Chondrocyte (in vitro differentiated cells): ENCODE results near the gene NR2F1-AS1. TPM values are rescaled to one million over a fixed set of nuclear protein-coding genes. Genes with fewer than 3 reads are reported as not detected.
"Not testable (repeated sequence)": the region's sequence is repeated elsewhere in the genome, so short reads cannot be mapped to it uniquely, and the experiment has no call there.

Experiments used
- DNase-seq: peaks from one replicate; pipeline ENCODE4 v3.0.0; 2021; ENCODE audit warnings: mixed read lengths, low spot score
- H3K27ac Mint-ChIP-seq: one replicate; pipeline ENCODE4 v1.8.0; 2021; ENCODE audit warnings: mild to moderate bottlenecking, moderate library complexity, mixed read lengths; ENCODE audit not compliant: unreplicated experiment
- H3K27me3 Mint-ChIP-seq: 2 replicates; pipeline ENCODE4 v1.8.0; 2021; ENCODE audit warnings: low read depth, mixed read lengths
- H3K36me3 Mint-ChIP-seq: 2 replicates; pipeline ENCODE4 v1.8.0; 2021; ENCODE audit warnings: low read depth, mixed read lengths
- H3K4me1 Mint-ChIP-seq: 2 replicates; pipeline ENCODE4 v1.8.0; 2021; ENCODE audit warnings: low read depth, mild to moderate bottlenecking, mixed read lengths
- H3K4me3 Mint-ChIP-seq: one replicate; pipeline ENCODE4 v1.8.0; 2021; ENCODE audit warnings: mild to moderate bottlenecking, moderate library complexity, mixed read lengths; ENCODE audit not compliant: unreplicated experiment
- H3K9me3 Mint-ChIP-seq: 2 replicates; pipeline ENCODE4 v1.8.0; 2021; ENCODE audit warnings: low read depth, mixed read lengths
- total RNA-seq: library from RNA; stranded (reverse); gene quantifications from 3 replicates; pipeline ENCODE4 v1.2.1, GENCODE V29; 2021
- TF ChIP-seq, protein P1 (sequence below): fragments of 200-600 bp; sonication (generic); IDR thresholded peaks from 2 replicates; pipeline ENCODE4 v1.5.0; 2021; ENCODE audit warnings: antibody characterized with exemption, mild to moderate bottlenecking, moderate library complexity

NR2F1-AS1 gene
- total RNA-seq, 1 donor from 2014 or later = 16.2 TPM

DNA sequence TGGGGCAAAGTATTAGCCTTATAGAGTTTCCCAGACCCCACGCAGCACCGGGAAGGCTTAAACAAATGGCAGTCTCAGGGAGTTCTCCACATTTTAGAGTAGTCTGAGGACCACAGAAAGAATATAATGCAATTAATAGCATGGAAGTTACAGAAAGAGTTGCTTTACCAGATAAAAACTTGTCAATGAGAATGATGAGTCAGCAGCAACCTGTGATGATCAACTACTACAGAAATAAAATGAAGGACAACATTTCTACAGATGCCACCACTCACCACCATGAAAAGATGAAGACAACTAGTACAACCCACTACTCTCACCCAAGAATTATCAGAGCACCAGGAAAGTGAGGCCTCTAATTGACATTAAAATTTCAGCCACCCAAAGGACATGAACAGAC lies 120.7 kb downstream of the NR2F1-AS1 start:
- DNase-seq = no peak
- Mint-ChIP-seq H3K27me3 (no peaks in the 10 kb centered on the region), H3K27ac (no peak overlapping the region), H3K36me3 (peaks cover 10% of the 10 kb centered on the region), H3K9me3 (peaks cover 18% of the 10 kb centered on the region), H3K4me1 (no peaks in the 10 kb centered on the region), H3K4me3 (no peak overlapping the region)
- TF ChIP-seq, protein P1, sequence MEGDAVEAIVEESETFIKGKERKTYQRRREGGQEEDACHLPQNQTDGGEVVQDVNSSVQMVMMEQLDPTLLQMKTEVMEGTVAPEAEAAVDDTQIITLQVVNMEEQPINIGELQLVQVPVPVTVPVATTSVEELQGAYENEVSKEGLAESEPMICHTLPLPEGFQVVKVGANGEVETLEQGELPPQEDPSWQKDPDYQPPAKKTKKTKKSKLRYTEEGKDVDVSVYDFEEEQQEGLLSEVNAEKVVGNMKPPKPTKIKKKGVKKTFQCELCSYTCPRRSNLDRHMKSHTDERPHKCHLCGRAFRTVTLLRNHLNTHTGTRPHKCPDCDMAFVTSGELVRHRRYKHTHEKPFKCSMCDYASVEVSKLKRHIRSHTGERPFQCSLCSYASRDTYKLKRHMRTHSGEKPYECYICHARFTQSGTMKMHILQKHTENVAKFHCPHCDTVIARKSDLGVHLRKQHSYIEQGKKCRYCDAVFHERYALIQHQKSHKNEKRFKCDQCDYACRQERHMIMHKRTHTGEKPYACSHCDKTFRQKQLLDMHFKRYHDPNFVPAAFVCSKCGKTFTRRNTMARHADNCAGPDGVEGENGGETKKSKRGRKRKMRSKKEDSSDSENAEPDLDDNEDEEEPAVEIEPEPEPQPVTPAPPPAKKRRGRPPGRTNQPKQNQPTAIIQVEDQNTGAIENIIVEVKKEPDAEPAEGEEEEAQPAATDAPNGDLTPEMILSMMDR = no peak

DNA sequence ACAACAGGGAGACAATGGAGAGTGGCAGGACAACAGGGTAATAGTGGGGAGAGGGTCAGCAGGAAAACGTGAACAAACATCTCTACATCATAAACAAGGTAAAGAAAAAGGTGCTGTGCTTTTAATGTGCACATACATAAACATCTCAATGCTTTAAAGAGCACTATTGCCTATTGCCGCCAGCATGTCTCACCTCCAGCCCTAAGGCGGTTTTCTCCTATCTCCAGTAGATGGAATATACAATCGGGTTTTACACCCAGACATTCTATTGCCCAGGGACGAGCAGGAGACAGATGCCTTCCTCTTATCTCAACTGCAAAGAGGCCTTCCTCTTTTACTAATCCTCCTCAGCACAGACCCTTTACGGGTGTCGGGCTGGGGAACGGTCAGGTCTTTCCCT lies 124.2 kb downstream of the NR2F1-AS1 start:
- H3K36me3 Mint-ChIP-seq, H3K4me3 Mint-ChIP-seq, H3K27me3 Mint-ChIP-seq, H3K27ac Mint-ChIP-seq, H3K9me3 Mint-ChIP-seq, DNase-seq, H3K4me1 Mint-ChIP-seq: not testable (repeated sequence)

DNA sequence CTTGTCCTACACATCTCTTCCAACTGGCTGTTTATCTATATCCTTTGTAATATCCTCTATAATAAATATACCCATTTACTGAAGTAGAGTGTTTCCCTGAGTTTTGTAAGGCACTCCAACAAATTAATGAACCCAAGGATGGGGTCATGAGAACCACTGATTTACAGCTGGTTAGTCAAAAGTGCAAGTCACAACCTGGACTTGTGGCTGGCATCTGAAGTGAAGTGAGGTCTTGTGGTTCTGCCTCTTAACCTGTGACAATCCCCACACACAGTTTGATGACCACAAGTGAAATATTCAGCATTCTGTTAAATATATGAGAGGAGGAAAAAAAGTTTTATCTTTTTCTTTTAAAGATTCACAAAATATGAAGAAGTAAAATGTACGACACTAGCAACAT lies 126.1 kb downstream of the NR2F1-AS1 start:
- TF ChIP-seq, protein P1 = no peak
- DNase-seq = no peak
- Mint-ChIP-seq H3K27me3 (no peaks in the 10 kb centered on the region), H3K4me3 (no peak overlapping the region), H3K27ac (no peak overlapping the region), H3K9me3 (no peaks in the 10 kb centered on the region), H3K4me1 (peaks cover 4% of the 10 kb centered on the region), H3K36me3 (peaks cover 6% of the 10 kb centered on the region)

DNA sequence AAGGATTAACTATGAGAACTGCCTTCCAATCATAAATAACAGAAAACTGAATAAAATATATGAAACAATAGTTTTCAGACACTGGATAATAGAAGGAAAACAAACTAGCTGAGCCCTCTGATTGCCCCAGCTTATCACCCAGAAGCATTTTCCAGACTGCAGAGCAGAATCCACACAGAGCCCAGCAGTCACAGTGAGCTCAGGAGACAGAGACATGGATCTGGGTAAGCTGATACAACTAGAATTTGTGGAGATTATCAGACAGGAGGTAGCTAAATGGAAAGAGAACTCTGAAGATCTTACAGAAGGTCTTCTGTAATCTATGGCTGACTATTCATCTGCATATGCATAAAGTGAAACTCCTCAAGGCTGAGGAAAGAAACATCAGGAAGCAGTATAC lies 128.8 kb downstream of the NR2F1-AS1 start:
- Mint-ChIP-seq H3K4me1 (peaks cover 4% of the 10 kb centered on the region), H3K4me3 (no peak overlapping the region), H3K27me3 (no peaks in the 10 kb centered on the region), H3K36me3 (peaks cover 2% of the 10 kb centered on the region), H3K27ac (no peak overlapping the region), H3K9me3 (no peaks in the 10 kb centered on the region)
- no peak for DNase-seq
- TF ChIP-seq, protein P1 = no peak

DNA sequence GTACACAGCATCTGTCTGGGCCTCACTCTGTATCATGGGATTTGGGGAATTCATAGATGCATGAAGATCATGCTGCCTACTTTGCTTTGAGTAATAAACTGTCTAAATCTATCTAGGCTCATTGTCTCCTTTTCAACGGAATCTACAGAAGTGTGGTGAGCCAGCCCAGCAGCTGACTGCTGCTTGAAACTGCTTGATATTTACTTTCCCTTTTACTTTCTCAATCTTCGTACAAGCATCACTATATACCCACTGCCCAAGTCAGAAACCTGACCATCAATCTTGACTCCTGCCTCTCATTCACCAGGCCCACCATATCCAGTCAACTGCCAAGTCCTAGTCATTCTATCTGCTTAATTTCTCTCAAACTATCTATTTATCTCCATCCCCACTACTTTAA lies 142.9 kb downstream of the NR2F1-AS1 start:
- Mint-ChIP-seq H3K27ac (no peak overlapping the region), H3K9me3 (peaks cover 10% of the 10 kb centered on the region), H3K27me3 (no peaks in the 10 kb centered on the region), H3K4me1 (no peaks in the 10 kb centered on the region), H3K36me3 (peaks cover 13% of the 10 kb centered on the region), H3K4me3 (no peak overlapping the region)
- TF ChIP-seq, protein P1 = no peak
- no peak for DNase-seq

DNA sequence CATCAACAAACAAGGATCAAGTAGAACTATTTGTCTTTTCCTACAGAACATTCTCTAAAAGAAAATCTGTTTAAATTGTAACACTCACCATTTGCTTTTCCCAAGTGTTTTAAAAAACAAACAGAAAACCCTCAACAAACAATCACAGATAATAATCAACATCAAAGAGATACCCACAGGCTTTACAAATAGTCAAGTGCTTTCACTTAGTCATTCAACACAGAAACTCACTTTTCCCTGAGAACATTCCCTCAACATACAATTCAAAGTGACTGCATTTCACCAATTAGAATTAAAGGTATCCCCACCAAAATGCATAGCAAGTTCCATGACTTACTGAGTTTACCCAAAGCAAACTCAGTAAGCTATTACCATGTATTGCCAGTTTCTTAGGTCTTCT lies 144.9 kb downstream of the NR2F1-AS1 start:
- TF ChIP-seq, protein P1 = no peak
- DNase-seq = no peak
- Mint-ChIP-seq H3K36me3 (peaks cover 6% of the 10 kb centered on the region), H3K27me3 (no peaks in the 10 kb centered on the region), H3K4me3 (no peak overlapping the region), H3K9me3 (peaks cover 8% of the 10 kb centered on the region), H3K4me1 (no peaks in the 10 kb centered on the region), H3K27ac (no peak overlapping the region)
